ENCODE data around the gene ZC3H12D. TPM values are rescaled to one million over a fixed set of nuclear protein-coding genes. Genes with fewer than 3 reads are reported as not detected.

ZC3H12D gene
- 0.01 to 0.07 TPM (median 0.02 TPM) in 5 replicates for total RNA-seq (2022; extraction: Qiagen RNA extraction)

GRCh38 chr6:149484733-149485700, at the start of gene ZC3H12D:
ZC3H12D (minus strand) TSS chr6:149485014; CDS start chr6:149474543, 10,471 bp downstream.

GRCh38 chr6:149400050-149400449, 84.8 kb downstream of the ZC3H12D start, which contains the start of gene SUMO4:
SUMO4 (plus strand) TSS chr6:149400262; CDS start chr6:149400392, 130 bp downstream.

Other genes with a start within 250 kb of the ZC3H12D start
- 22.3 to 35.8 TPM (median 25.7 TPM) in 5 replicates for gene TAB2, start 167.3 kb downstream of the ZC3H12D start, total RNA-seq (2022; extraction: Qiagen RNA extraction)
- gene SUMO4, start 84.8 kb downstream of the ZC3H12D start, total RNA-seq (2022; extraction: Qiagen RNA extraction), result 0.06 to 0.11 TPM in 2 of 5 replicates, not detected in the others
- 11.0 to 18.2 TPM (median 13.3 TPM) in 5 replicates for gene PPIL4, start 61.0 kb upstream of the ZC3H12D start, total RNA-seq (2022; extraction: Qiagen RNA extraction)
- 22.3 to 32.1 TPM (median 25.0 TPM) in 5 replicates for gene GINM1, start 81.4 kb upstream of the ZC3H12D start, total RNA-seq (2022; extraction: Qiagen RNA extraction)
- 10.1 to 14.2 TPM (median 11.1 TPM) in 5 replicates for gene KATNA1, start 163.7 kb upstream of the ZC3H12D start, total RNA-seq (2022; extraction: Qiagen RNA extraction)
- 5.9 to 8.1 TPM (median 7.4 TPM) in 5 replicates for gene LATS1, start 233.1 kb upstream of the ZC3H12D start, total RNA-seq (2022; extraction: Qiagen RNA extraction)

All from A549 treated with AZD2906 at 1 μM for 4 hours (cell line).